SK-N-MC (cell line): ENCODE measurements around the gene PFN1.

Source experiments
- EZH2 ChIP-seq: fragments of 200-600 bp; sonication (generic); IDR thresholded peaks from one replicate; pipeline ENCODE4 v1.6.1; 2017; ENCODE audit warnings: antibody characterized with exemption
- FOXP2 ChIP-seq: optimal IDR thresholded peaks from 2 replicates; pipeline ENCODE3; 2011; ENCODE audit warnings: mild to moderate bottlenecking, moderate library complexity; ENCODE audit not compliant: insufficient read depth; ENCODE audit errors: extremely low read length, control extremely low read depth
- POLR2AphosphoS5 ChIP-seq: IDR thresholded peaks from 2 replicates; pipeline ENCODE4 v1.6.1; 2012; ENCODE audit warnings: mild to moderate bottlenecking, low read depth, low read length, borderline replicate concordance

DNA sequence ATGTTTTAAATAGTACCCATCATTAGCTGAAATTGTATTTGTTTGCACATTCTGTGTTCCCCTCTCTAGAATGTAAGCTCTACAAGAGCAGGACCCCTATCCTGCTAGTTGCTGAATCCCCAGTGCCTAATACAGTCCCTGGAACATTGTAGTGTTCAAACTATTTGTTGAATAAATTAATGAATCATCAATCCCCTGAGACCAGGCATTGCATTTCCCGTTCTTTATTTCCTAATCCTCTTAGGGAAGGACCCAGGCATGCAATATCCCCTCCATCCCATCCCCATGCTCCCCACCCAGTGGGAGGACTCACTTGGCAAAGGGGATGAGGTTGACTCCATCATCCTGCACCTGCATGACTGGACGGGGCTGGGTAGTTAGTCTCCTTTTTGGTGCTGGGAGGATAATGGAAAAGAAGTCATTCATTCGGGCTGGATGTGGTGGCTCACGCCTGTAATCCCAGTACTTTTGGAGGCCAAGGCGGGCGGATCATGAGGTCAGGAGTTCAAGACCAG is 45.8 kb upstream of the PFN1 start:
- no peak for TF ChIP-seq EZH2
- no peak for TF ChIP-seq POLR2AphosphoS5
- no peak for TF ChIP-seq FOXP2
